Upper lobe of left lung (tissue), 4 donors: Measurements from ENCODE around the gene OSBPL3.

Source experiments
- POLR2A ChIP-seq, 4 donors: fragments of 450-650 bp; IDR thresholded peaks; one replicate each; pipeline ENCODE4 v1.5.1; 2016 to 2017; ENCODE audit warnings: antibody characterized with exemption in 4 of 4, mild to moderate bottlenecking in 2 of 4
- POLR2AphosphoS5 ChIP-seq, 2 donors: sonication (generic); formaldehyde crosslinking; IDR thresholded peaks; one replicate each; pipeline ENCODE4 v1.5.1; 2017; ENCODE audit warnings: antibody characterized with exemption in 2 of 2
- TF ChIP-seq, protein P1 (sequence below), 6 experiments: fragments of 450-650 bp in 4 of 6; fragments of 200-600 bp in 2 of 6; sonication (generic) in 2 of 6; IDR thresholded peaks; one replicate each; pipeline ENCODE4 v1.5.1; 2016 to 2019; ENCODE audit warnings: antibody characterized with exemption in 6 of 6

DNA sequence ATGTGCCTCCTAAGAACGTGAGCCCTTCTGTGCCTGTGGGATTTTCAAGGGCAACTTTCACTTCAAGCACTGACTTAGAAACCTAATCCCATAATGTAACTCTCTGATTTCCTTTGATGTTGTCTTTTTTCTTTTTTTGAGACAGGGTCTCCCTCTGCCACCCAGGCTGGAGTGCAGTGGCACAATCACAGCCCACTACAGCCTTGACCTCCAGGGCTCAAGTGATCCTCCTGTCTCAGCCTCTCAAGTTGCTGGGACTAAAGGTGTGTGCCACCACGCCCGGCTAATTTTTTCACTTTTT lies 158.3 kb downstream of the OSBPL3 start:
- TF ChIP-seq, protein P1, sequence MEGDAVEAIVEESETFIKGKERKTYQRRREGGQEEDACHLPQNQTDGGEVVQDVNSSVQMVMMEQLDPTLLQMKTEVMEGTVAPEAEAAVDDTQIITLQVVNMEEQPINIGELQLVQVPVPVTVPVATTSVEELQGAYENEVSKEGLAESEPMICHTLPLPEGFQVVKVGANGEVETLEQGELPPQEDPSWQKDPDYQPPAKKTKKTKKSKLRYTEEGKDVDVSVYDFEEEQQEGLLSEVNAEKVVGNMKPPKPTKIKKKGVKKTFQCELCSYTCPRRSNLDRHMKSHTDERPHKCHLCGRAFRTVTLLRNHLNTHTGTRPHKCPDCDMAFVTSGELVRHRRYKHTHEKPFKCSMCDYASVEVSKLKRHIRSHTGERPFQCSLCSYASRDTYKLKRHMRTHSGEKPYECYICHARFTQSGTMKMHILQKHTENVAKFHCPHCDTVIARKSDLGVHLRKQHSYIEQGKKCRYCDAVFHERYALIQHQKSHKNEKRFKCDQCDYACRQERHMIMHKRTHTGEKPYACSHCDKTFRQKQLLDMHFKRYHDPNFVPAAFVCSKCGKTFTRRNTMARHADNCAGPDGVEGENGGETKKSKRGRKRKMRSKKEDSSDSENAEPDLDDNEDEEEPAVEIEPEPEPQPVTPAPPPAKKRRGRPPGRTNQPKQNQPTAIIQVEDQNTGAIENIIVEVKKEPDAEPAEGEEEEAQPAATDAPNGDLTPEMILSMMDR (IDR thresholded peaks at IDR 0.05) = no peak
- TF ChIP-seq POLR2A (IDR thresholded peaks at IDR 0.05) = no peak
- TF ChIP-seq POLR2AphosphoS5 (IDR thresholded peaks at IDR 0.05) = no peak
